ENCODE results near the gene PLEKHN1.
"Not testable (repeated sequence)": the region's sequence is repeated elsewhere in the genome, so short reads cannot be mapped to it uniquely, and the experiment has no call there.

PLEKHN1 gene

GRCh38 chr1:1014799-1015681 lies 48.8 kb downstream of the PLEKHN1 start:
- no peak for DNase-seq

- DNase-seq = not testable (repeated sequence)
Measured at GRCh38 chr1:1017397-1018320, 51.4 kb downstream of the PLEKHN1 start.

- DNase-seq = not testable (repeated sequence)
Measured at GRCh38 chr1:1018321-1018685, 52.0 kb downstream of the PLEKHN1 start.

- peak; percentile 30 for DNase-seq
Measured at GRCh38 chr1:1019122-1019999, 53.1 kb downstream of the PLEKHN1 start.

GRCh38 chr1:1020000-1020404 lies 53.7 kb downstream of the PLEKHN1 start, which contains the start of gene AGRN:
TSS of gene AGRN (plus strand) at chr1:1020120. CDS start at chr1:1020173, 53 bp downstream.
- no peak for DNase-seq

- peak; percentile 33 for DNase-seq
Measured at GRCh38 chr1:1020415-1021009, 54.2 kb downstream of the PLEKHN1 start.

- DNase-seq = peak; percentile 37
Measured at GRCh38 chr1:1021010-1021919, 55.0 kb downstream of the PLEKHN1 start.

GRCh38 chr1:1021920-1022259 lies 55.6 kb downstream of the PLEKHN1 start:
- DNase-seq = no peak

- DNase-seq = no peak
Measured at GRCh38 chr1:1022302-1023009, 56.2 kb downstream of the PLEKHN1 start.

GRCh38 chr1:1023700-1024099 lies 57.4 kb downstream of the PLEKHN1 start:
- DNase-seq = no peak

GRCh38 chr1:1024149-1024770 lies 58.0 kb downstream of the PLEKHN1 start:
- DNase-seq = no peak

GRCh38 chr1:1024771-1025699 lies 58.8 kb downstream of the PLEKHN1 start:
- no peak for DNase-seq
